Gastrocnemius medialis (tissue), 4 donors: ENCODE data around the gene IFITM10.

Experiments used
- CTCF ChIP-seq, 5 experiments: fragments of 450-650 bp in 3 of 5; fragments of 200-600 bp in 2 of 5; sonication (generic) in 2 of 5; IDR thresholded peaks in 4 of 5; conservative IDR thresholded peaks in 1 of 5; 1 replicate in 4 of 5; 2 replicates in 1 of 5; pipeline ENCODE4 v1.5.1; 2016 to 2019; ENCODE audit warnings: antibody characterized with exemption in 5 of 5, mild to moderate bottlenecking in 3 of 5, moderate library complexity in 3 of 5
- POLR2A ChIP-seq, 2 donors: fragments of 450-650 bp; IDR thresholded peaks; one replicate each; pipeline ENCODE4 v1.6.1; 2017; ENCODE audit warnings: antibody characterized with exemption in 2 of 2, mild to moderate bottlenecking in 2 of 2, moderate library complexity in 2 of 2

- TF ChIP-seq CTCF (IDR thresholded peaks at IDR 0.05 in 4 of 5, conservative IDR thresholded peaks at IDR 0.05 in 1 of 5) (no peak), POLR2A (IDR thresholded peaks at IDR 0.05) (no peak)
Measured at GRCh38 chr11:1768141-1768469, 17.7 kb upstream of the IFITM10 start.
